Gastrocnemius medialis (tissue), 4 donors: ENCODE data around the gene MYO1G. TPM values are rescaled to one million over a fixed set of nuclear protein-coding genes. Genes with fewer than 3 reads are reported as not detected.

ENCODE experiments used
- ATAC-seq, 2 donors: fragments of 150-250 bp; one replicate each; pipeline ENCODE4 v1.9.1; 2016
- DNase-seq, 2 donors: peaks; one replicate each; pipeline ENCODE4 v3.0.0-alpha.2; 2019
- H3K27ac ChIP-seq, 4 donors: fragments of 200-600 bp; sonication (generic); 1 replicate in 1 of 4; 2 replicates in 3 of 4; pipeline ENCODE4 v1.5.1; 2016 to 2018; ENCODE audit warnings: mild to moderate bottlenecking in 2 of 4, moderate library complexity in 1 of 4
- H3K27me3 ChIP-seq, 3 donors: fragments of 200-600 bp; sonication (generic) in 2 of 3; 1 replicate in 1 of 3; 2 replicates in 2 of 3; pipeline versions ENCODE4 v1.5.1 to v1.6.0; 2016 to 2019; ENCODE audit warnings: mild to moderate bottlenecking in 1 of 3, moderate library complexity in 1 of 3
- H3K36me3 ChIP-seq, 2 donors: fragments of 200-600 bp; sonication (generic) in 1 of 2; one replicate each; pipeline ENCODE4 v1.5.1; 2017 to 2018
- H3K4me1 ChIP-seq, 2 donors: fragments of 200-600 bp; sonication (generic) in 1 of 2; one replicate each; pipeline ENCODE4 v1.5.1; 2016 to 2017; ENCODE audit warnings: mild to moderate bottlenecking in 2 of 2
- H3K4me3 ChIP-seq, 4 donors: fragments of 200-600 bp; sonication (generic) in 3 of 4; 1 replicate in 1 of 4; 2 replicates in 3 of 4; pipeline ENCODE4 v1.5.1; 2016 to 2019; ENCODE audit warnings: mild to moderate bottlenecking in 2 of 4
- H3K9me3 ChIP-seq, 3 donors: fragments of 200-600 bp; sonication (generic) in 2 of 3; 1 replicate in 1 of 3; 2 replicates in 2 of 3; pipeline ENCODE4 v1.5.1; 2016 to 2019
- POLR2A ChIP-seq, 2 donors: fragments of 450-650 bp; IDR thresholded peaks; one replicate each; pipeline ENCODE4 v1.6.1; 2017; ENCODE audit warnings: antibody characterized with exemption in 2 of 2, mild to moderate bottlenecking in 2 of 2, moderate library complexity in 2 of 2
- in situ Hi-C, 4 donors: fragments of 200-750 bp; cut with MboI; loops; one replicate each; pipeline versions ENCODE4 v1.15.0 to v1.8.0; 2017; ENCODE audit warnings: low sequenced_read_pairs in 4 of 4
- intact Hi-C: fragments of 100-400 bp; cut with DNase I; formaldehyde crosslinking; loops from one replicate; pipeline ENCODE4 v1.15.1; 2023; ENCODE audit warnings: low total_unique reads
- total RNA-seq, 4 donors: library from RNA; depleted of rRNA; stranded (reverse); fragments of >200 nt; gene quantifications; one replicate each; pipeline versions ENCODE4 v1.1.0 to v1.2.3, GENCODE V29; 2016
- TF ChIP-seq, protein P1 (sequence below), 5 experiments: fragments of 450-650 bp in 3 of 5; fragments of 200-600 bp in 2 of 5; sonication (generic) in 2 of 5; IDR thresholded peaks in 4 of 5; conservative IDR thresholded peaks in 1 of 5; 1 replicate in 4 of 5; 2 replicates in 1 of 5; pipeline ENCODE4 v1.5.1; 2016 to 2019; ENCODE audit warnings: antibody characterized with exemption in 5 of 5, mild to moderate bottlenecking in 3 of 5, moderate library complexity in 3 of 5

MYO1G gene
- total RNA-seq, 4 donors from 2014 or later = 0.61 to 1.4 (median 1.3) TPM; not detected in 1

GRCh38 chr7:45007106-45007505, 28.3 kb upstream of the MYO1G start:
- Histone ChIP-seq H3K36me3 (no peaks in the 10 kb centered on the region), H3K4me3 (no peak overlapping the region), H3K9me3 (no peaks in the 10 kb centered on the region), H3K27me3 (no peaks in the 10 kb centered on the region), H3K4me1 (peaks cover 16 to 23% of the 10 kb centered on the region in 2 donors), H3K27ac (no peak overlapping the region)
- DNase-seq (no peak), ATAC-seq (no peak)
- intact Hi-C loops = no loop called here
- in situ Hi-C loops = no loop called here
- no peak for TF ChIP-seq POLR2A (IDR thresholded peaks at IDR 0.05)
- TF ChIP-seq, protein P1, sequence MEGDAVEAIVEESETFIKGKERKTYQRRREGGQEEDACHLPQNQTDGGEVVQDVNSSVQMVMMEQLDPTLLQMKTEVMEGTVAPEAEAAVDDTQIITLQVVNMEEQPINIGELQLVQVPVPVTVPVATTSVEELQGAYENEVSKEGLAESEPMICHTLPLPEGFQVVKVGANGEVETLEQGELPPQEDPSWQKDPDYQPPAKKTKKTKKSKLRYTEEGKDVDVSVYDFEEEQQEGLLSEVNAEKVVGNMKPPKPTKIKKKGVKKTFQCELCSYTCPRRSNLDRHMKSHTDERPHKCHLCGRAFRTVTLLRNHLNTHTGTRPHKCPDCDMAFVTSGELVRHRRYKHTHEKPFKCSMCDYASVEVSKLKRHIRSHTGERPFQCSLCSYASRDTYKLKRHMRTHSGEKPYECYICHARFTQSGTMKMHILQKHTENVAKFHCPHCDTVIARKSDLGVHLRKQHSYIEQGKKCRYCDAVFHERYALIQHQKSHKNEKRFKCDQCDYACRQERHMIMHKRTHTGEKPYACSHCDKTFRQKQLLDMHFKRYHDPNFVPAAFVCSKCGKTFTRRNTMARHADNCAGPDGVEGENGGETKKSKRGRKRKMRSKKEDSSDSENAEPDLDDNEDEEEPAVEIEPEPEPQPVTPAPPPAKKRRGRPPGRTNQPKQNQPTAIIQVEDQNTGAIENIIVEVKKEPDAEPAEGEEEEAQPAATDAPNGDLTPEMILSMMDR (IDR thresholded peaks at IDR 0.05 in 4 of 5, conservative IDR thresholded peaks at IDR 0.05 in 1 of 5) = no peak

DNA sequence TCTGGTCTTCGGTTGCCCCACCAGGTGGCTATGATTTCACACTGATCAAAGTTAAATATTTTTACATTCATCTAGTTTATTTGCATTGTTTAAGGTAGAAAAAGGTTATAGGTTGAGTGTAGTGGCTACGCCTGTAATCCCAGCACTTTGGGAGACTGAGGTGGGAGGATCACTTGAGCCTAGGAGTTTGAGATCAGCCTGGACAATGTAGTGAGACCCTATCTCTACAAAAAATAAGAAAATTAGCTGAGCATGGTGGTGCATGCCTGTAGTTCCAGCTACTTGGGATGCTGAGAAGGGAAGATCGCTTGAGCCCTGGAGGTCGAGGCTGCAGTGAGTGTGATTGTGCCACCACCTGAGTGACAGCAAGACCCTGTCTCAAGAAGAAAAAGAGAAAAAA, 25.0 kb upstream of the MYO1G start:
- TF ChIP-seq, protein P1 (IDR thresholded peaks at IDR 0.05 in 4 of 5, conservative IDR thresholded peaks at IDR 0.05 in 1 of 5) = no peak
- TF ChIP-seq POLR2A (IDR thresholded peaks at IDR 0.05) = no peak
- intact Hi-C loops = no loop called here
- no peak overlapping the region for H3K27ac ChIP-seq

DNA sequence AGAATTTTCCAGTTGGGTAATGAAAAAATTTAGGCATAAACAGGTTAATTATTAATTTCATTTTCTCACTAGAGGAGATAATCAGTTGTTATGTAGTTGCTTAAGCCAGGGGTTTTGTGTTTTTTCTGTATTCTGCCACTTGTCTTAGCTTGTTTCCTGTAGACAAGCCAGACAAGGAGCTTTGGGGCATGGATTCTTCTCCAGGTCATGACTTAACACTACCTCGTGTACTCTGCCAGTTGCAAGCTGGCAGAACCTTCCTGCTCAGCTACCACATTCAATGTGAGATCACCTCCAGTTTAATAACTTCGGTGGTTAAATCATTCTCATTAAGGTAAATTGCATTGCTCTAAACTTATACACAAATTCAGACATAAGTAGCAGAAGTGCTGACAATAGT, 23.0 kb upstream of the MYO1G start:
- H3K27ac ChIP-seq = peak overlapping the region; percentile 85 to 94 (median 90)
- intact Hi-C loops = loop anchor here (2.0 kb wide), 1 partner anchor 419 kb away; the partner anchor contains the start of gene TMED4
- TF ChIP-seq, protein P1 (IDR thresholded peaks at IDR 0.05 in 4 of 5, conservative IDR thresholded peaks at IDR 0.05 in 1 of 5) = no peak
- no peak for TF ChIP-seq POLR2A (IDR thresholded peaks at IDR 0.05)
- DNase-seq = no peak
- no peak overlapping the region for H3K4me3 ChIP-seq
- in situ Hi-C loops = no loop called here
- no peaks in the 10 kb centered on the region for H3K36me3 ChIP-seq
- ATAC-seq = no peak
- H3K9me3 ChIP-seq = no peaks in the 10 kb centered on the region
- no peaks in the 10 kb centered on the region for H3K27me3 ChIP-seq
- peaks cover 28 to 34% of the 10 kb centered on the region in 2 donors for H3K4me1 ChIP-seq

More for the DNA sequence above, 25.0 kb upstream of the MYO1G start:
- in situ Hi-C loops = no loop called here
- ATAC-seq (no peak), DNase-seq (no peak)
- H3K4me3 ChIP-seq = no peak overlapping the region
- H3K27me3 ChIP-seq = no peaks in the 10 kb centered on the region
- H3K9me3 ChIP-seq = no peaks in the 10 kb centered on the region
- H3K4me1 ChIP-seq = peaks cover 29 to 32% of the 10 kb centered on the region in 2 donors
- no peaks in the 10 kb centered on the region for H3K36me3 ChIP-seq

DNA sequence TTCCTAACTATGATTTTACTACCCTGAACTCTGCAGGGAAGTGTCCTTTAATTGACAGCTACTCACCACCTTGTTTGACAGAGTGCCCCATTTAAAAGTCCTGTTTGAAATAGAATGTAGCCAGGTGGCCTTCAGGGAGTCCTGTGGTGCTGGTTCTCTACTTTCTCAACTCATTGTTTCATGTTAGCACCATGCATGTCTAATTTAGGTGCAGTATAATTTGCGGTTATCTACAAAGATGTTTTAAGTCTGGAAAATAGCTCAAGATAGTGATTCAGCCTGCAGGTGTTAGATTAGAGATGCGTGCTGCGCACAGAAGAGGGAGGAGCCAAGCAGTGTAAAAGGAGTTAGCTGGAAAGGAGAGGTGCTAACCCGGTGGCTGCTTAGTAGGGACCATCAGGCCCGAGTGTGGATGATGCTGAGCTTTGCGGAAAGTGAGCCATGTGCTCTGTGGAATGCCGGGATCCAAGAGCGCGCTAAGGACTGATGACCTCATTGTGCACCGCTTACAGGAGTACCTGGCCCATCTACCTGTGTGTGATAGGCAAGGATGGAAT, 22.4 kb upstream of the MYO1G start:
- intact Hi-C loops (loop anchor here (2.0 kb wide), 1 partner anchor 418 kb away; the partner anchor contains the start of gene TMED4), in situ Hi-C loops (no loop called here)
- no peak for ATAC-seq
- Histone ChIP-seq H3K4me1 (peaks cover 23 to 33% of the 10 kb centered on the region in 2 donors), H3K27ac (peak overlapping the region; percentile 85 to 94 (median 90)), H3K9me3 (no peaks in the 10 kb centered on the region), H3K36me3 (no peaks in the 10 kb centered on the region), H3K27me3 (no peaks in the 10 kb centered on the region), H3K4me3 (peak overlapping the region; percentile 71 to 85 (median 76))
- no peak for TF ChIP-seq POLR2A (IDR thresholded peaks at IDR 0.05)
- TF ChIP-seq, protein P1 (IDR thresholded peaks at IDR 0.05 in 4 of 5, conservative IDR thresholded peaks at IDR 0.05 in 1 of 5) = no peak
- no peak for DNase-seq
